Keratinocyte (primary cell): ENCODE data around the gene MBTPS1.

Experiments
- EZH2 ChIP-seq: IDR thresholded peaks from one replicate; pipeline ENCODE4 v1.6.1; 2012; ENCODE audit warnings: inconsistent platforms, mild to moderate bottlenecking, low read length, moderate library complexity
- TF ChIP-seq, protein P1 (sequence below), 3 experiments: IDR thresholded peaks in 1 of 3; conservative IDR thresholded peaks in 1 of 3; optimal IDR thresholded peaks in 1 of 3; 2 replicates in 2 of 3; 3 replicates in 1 of 3; pipeline versions ENCODE3 to v1.5.1; 2011; ENCODE audit warnings: low read length in 3 of 3, mild to moderate bottlenecking in 3 of 3, moderate library complexity in 2 of 3, control low read depth in 1 of 3, inconsistent platforms in 1 of 3; ENCODE audit not compliant: insufficient read depth in 2 of 3; ENCODE audit errors: extremely low read depth in 1 of 3

DNA sequence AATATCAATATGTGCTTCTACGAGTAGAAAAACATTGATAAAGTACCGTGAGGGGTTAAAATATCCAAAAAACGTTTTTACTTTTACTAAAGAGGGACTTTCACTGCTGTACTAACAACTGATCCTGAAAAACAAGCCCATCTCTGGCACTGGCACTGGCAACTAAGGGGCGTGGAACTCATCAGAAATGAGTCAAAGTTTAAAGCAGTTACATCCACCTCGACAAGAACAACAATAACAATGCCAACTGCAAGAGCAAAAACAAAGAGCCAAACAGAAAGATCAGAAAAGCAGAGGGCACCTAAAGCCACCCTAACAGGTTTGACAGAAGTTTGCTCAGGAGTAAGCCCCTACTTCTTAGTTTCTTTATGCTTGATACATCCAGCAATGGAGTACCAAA is 13.1 kb downstream of the MBTPS1 start:
- TF ChIP-seq EZH2: no peak
- TF ChIP-seq, protein P1, sequence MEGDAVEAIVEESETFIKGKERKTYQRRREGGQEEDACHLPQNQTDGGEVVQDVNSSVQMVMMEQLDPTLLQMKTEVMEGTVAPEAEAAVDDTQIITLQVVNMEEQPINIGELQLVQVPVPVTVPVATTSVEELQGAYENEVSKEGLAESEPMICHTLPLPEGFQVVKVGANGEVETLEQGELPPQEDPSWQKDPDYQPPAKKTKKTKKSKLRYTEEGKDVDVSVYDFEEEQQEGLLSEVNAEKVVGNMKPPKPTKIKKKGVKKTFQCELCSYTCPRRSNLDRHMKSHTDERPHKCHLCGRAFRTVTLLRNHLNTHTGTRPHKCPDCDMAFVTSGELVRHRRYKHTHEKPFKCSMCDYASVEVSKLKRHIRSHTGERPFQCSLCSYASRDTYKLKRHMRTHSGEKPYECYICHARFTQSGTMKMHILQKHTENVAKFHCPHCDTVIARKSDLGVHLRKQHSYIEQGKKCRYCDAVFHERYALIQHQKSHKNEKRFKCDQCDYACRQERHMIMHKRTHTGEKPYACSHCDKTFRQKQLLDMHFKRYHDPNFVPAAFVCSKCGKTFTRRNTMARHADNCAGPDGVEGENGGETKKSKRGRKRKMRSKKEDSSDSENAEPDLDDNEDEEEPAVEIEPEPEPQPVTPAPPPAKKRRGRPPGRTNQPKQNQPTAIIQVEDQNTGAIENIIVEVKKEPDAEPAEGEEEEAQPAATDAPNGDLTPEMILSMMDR (optimal IDR thresholded peaks at IDR 0.05 in 1 of 3, IDR thresholded peaks at IDR 0.05 in 1 of 3, conservative IDR thresholded peaks at IDR 0.05 in 1 of 3; ENCODE audit: extremely low read depth in 1 of 3, insufficient read depth in 2 of 3, low read length in 3 of 3): no peak
